HCT116 (cell line): ENCODE data around the gene USP30. TPM values are rescaled to one million over a fixed set of nuclear protein-coding genes. Genes with fewer than 3 reads are reported as not detected.
A peak's percentile ranks its signal among the peaks of the same experiment; 100 is the strongest.

Experiments
- ATAC-seq: fragments of 200-7000 bp; cut with Tn5 transposase; 2 replicates; pipeline ENCODE4 v1.9.1; 2020; ENCODE audit warnings: mild to moderate bottlenecking, moderate library complexity
- BruUV-seq: library from RNA; stranded (reverse); fragments of 400-500 nt; replicated peaks from 2 replicates; lab custom pipeline; 2021; lab: Mats Ljungman, UMichigan
- CTCF ChIA-PET: fragments of 300-600 bp; sonication (Branson Sonifier 250); formaldehyde crosslinking; loops from one replicate; lab custom pipeline; 2021; ENCODE audit warnings: antibody characterized with exemption; lab: Charles Lee
- POLR2A ChIA-PET: fragments of 300-600, 350-600 bp; sonication (Branson Sonifier 250); formaldehyde crosslinking; loops from one replicate; lab custom pipeline; 2021; ENCODE audit warnings: antibody characterized with exemption; lab: Charles Lee
- RAD21 ChIA-PET, 2 experiments: fragments of 300-600 bp; sonication (Branson Sonifier 250); formaldehyde crosslinking; loops; one replicate each; lab custom pipeline; 2023; ENCODE audit warnings: low total read pairs in 2 of 2; ENCODE audit not compliant: uncharacterized antibody in 2 of 2, unreplicated experiment in 2 of 2, low non-redundant PET in 1 of 2; lab: Charles Lee
- DNase-seq: peaks from one replicate; pipeline ENCODE4 v3.0.0-alpha.2; 2010; ENCODE audit warnings: low read depth, low spot score
- H2AFZ ChIP-seq: fragments of 200-600 bp; shearing (Covaris generic), sonication (generic); 2 replicates; pipeline ENCODE4 v1.6.1; 2017; ENCODE audit warnings: low read depth, mixed run types, mixed read lengths, antibody characterized with exemption, low read length; ENCODE audit not compliant: poor library complexity, severe bottlenecking
- H3K27ac ChIP-seq: 2 replicates; pipeline ENCODE4 v1.5.1; 2012; ENCODE audit warnings: low read depth, low read length
- H3K27me3 ChIP-seq: fragments of 200-600 bp; sonication (generic); 2 replicates; pipeline ENCODE4 v1.6.1; 2016; ENCODE audit warnings: mixed run types, low read length, mixed read lengths; ENCODE audit not compliant: insufficient read depth
- H3K36me3 ChIP-seq, 2 experiments: fragments of 200-500 bp in 1 of 2; fragments of 200-600 bp in 1 of 2; sonication (Bioruptor generic) in 1 of 2; sonication (generic) in 1 of 2; 2 replicates each; pipeline versions ENCODE4 v1.5.1 to v1.6.1; 2014 to 2016; ENCODE audit warnings: low read length in 2 of 2, inconsistent platforms in 1 of 2, mixed read lengths in 1 of 2, mixed run types in 1 of 2; ENCODE audit not compliant: insufficient read depth in 2 of 2, control insufficient read depth in 1 of 2
- H3K4me1 ChIP-seq, 2 experiments: fragments of 200-600 bp in 1 of 2; sonication (generic) in 1 of 2; 2 replicates each; pipeline versions ENCODE4 v1.5.1 to v1.6.1; 2012 to 2017; ENCODE audit warnings: low read length in 2 of 2, inconsistent platforms in 1 of 2, mild to moderate bottlenecking in 1 of 2, mixed read lengths in 1 of 2, mixed run types in 1 of 2, moderate library complexity in 1 of 2; ENCODE audit not compliant: insufficient read depth in 2 of 2, control insufficient read depth in 1 of 2
- H3K4me2 ChIP-seq: fragments of 200-600 bp; sonication (generic); 2 replicates; pipeline ENCODE4 v1.6.1; 2017; ENCODE audit warnings: mixed run types, low read length, mixed read lengths
- H3K4me3 ChIP-seq, 2 experiments: fragments of 200-600 bp in 1 of 2; sonication (generic) in 1 of 2; replicated peaks in 1 of 2; 2 replicates each; pipeline ENCODE4 v1.5.1; 2011 to 2016; ENCODE audit warnings: low read length in 2 of 2, control low read depth in 1 of 2, low read depth in 1 of 2, mild to moderate bottlenecking in 1 of 2, mixed read lengths in 1 of 2, mixed run types in 1 of 2
- H3K79me2 ChIP-seq: fragments of 200-600 bp; sonication (generic); 2 replicates; pipeline ENCODE4 v1.6.1; 2017; ENCODE audit warnings: mild to moderate bottlenecking, mixed run types, low read length, moderate library complexity, mixed read lengths; ENCODE audit not compliant: insufficient read depth
- H3K9ac ChIP-seq: fragments of 200-600 bp; sonication (generic); 2 replicates; pipeline ENCODE4 v1.6.1; 2016; ENCODE audit warnings: low read length, mixed read lengths
- H3K9me2 ChIP-seq: fragments of 200-600 bp; sonication (generic), shearing (Covaris generic); 2 replicates; pipeline ENCODE4 v1.6.1; 2017; ENCODE audit warnings: mixed run types, mild to moderate bottlenecking, moderate library complexity; ENCODE audit not compliant: insufficient read depth
- H3K9me3 ChIP-seq, 2 experiments: fragments of 200-500 bp in 1 of 2; fragments of 200-600 bp in 1 of 2; sonication (Bioruptor generic) in 1 of 2; sonication (generic) in 1 of 2; 2 replicates each; pipeline ENCODE4 v1.6.1; 2014 to 2017; ENCODE audit warnings: low read length in 2 of 2, mixed read lengths in 2 of 2, inconsistent platforms in 1 of 2, low read depth in 1 of 2, mild to moderate bottlenecking in 1 of 2, mixed run types in 1 of 2, moderate library complexity in 1 of 2; ENCODE audit not compliant: control insufficient read depth in 1 of 2, insufficient read depth in 1 of 2
- H4K20me1 ChIP-seq: fragments of 200-600 bp; sonication (generic), shearing (Covaris generic); 2 replicates; pipeline ENCODE4 v1.6.1; 2017; ENCODE audit warnings: mixed run types, mild to moderate bottlenecking, moderate library complexity; ENCODE audit not compliant: insufficient read depth
- ATF3 ChIP-seq: IDR thresholded peaks from 2 replicates; pipeline ENCODE4 v1.6.1; 2012
- CBX3 ChIP-seq: IDR thresholded peaks from 2 replicates; pipeline ENCODE4 v1.6.1; 2012; ENCODE audit warnings: low read depth
- EGR1 ChIP-seq: IDR thresholded peaks from 2 replicates; pipeline ENCODE4 v1.6.1; 2012; ENCODE audit warnings: low read depth
- EZH2phosphoT487 ChIP-seq: fragments of 200-600 bp; IDR thresholded peaks from 2 replicates; pipeline ENCODE4 v1.6.1; 2018; ENCODE audit warnings: antibody characterized with exemption, borderline replicate concordance
- POLR2A ChIP-seq: IDR thresholded peaks from 2 replicates; pipeline ENCODE4 v1.7.0; 2011; ENCODE audit warnings: borderline replicate concordance; ENCODE audit not compliant: insufficient read depth, insufficient read length; ENCODE audit errors: extremely low read depth
- SIN3A ChIP-seq: IDR thresholded peaks from 2 replicates; pipeline ENCODE4 v1.6.1; 2012; ENCODE audit warnings: low read depth
- SP1 ChIP-seq: IDR thresholded peaks from 2 replicates; pipeline ENCODE4 v1.6.1; 2012; ENCODE audit warnings: low read depth
- SRF ChIP-seq: IDR thresholded peaks from 2 replicates; pipeline ENCODE4 v1.6.1; 2012; ENCODE audit warnings: low read depth
- TCF7L2 ChIP-seq: IDR thresholded peaks from 2 replicates; pipeline ENCODE4 v1.7.0; 2011; ENCODE audit warnings: borderline replicate concordance, inconsistent platforms; ENCODE audit not compliant: insufficient read depth, insufficient read length; ENCODE audit errors: extremely low read depth
- YY1 ChIP-seq: IDR thresholded peaks from 2 replicates; pipeline ENCODE4 v1.6.1; 2011; ENCODE audit warnings: low read length, low read depth, moderate library complexity, mild to moderate bottlenecking; ENCODE audit not compliant: insufficient replicate concordance; ENCODE audit errors: extremely low read depth
- ZBTB33 ChIP-seq: IDR thresholded peaks from 2 replicates; pipeline ENCODE4 v1.6.1; 2011; ENCODE audit warnings: mild to moderate bottlenecking, low read length, moderate library complexity; ENCODE audit not compliant: insufficient replicate concordance; ENCODE audit errors: extremely low read depth
- ZFX ChIP-seq: fragments of 450-650 bp; IDR thresholded peaks from 2 replicates; pipeline ENCODE4 v1.6.1; 2017
- ZNF274 ChIP-seq: fragments of 200-500 bp; sonication (Bioruptor generic); IDR thresholded peaks from 2 replicates; pipeline ENCODE4 v1.6.1; 2014; ENCODE audit warnings: mild to moderate bottlenecking, low read depth, low read length, inconsistent platforms
- intact Hi-C: fragments of 100-400 bp; cut with micrococcal nuclease; formaldehyde crosslinking; loops from 2 replicates; pipeline ENCODE4 v1.10.0; 2022
- total RNA-seq: library from RNA; stranded (reverse); gene quantifications from one replicate; pipeline ENCODE4 v1.2.1, GENCODE V29; 2021; ENCODE audit not compliant: unreplicated experiment

USP30 gene
- total RNA-seq, 1 experiment from 2014 or later: 9.2 TPM

DNA sequence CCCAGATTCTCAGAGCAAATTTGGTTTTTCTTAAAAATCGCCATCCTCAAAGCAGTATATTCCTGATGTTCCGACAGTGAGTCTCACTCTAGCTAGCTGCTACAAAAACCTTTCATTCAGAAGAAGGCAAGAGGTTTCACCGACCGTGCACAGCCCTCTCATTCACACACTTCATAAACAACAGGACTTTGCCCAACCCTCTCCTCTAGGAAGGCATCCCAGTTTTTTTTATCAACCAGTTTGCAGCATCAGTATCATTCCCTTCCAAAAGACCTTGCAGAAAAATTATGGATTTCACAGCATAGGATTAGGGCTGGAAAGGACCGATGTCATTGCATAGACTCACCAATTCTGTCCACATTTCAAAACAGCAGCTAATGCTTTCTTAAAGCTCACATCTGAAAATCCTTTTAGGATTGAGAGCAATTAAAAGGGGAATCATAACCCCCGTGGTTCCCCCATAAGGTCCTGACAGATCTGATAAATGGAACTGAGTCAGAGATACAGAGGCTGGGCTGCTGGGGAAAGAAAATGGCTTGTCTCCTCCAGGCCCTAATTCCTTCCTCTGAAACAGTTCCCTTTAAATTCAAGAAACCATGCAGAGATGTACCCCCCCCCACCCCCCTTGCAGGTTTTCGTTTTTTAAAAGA is 32.1 kb upstream of the USP30 start:
- H3K27me3 ChIP-seq: peaks cover 22% of the 10 kb centered on the region
- BruUV-seq: no TSS peak
- no peak for ATAC-seq
- ChIA-PET CTCF (no interaction called here), RAD21 (no interaction called here), POLR2A (no interaction called here)
- no peak for TF ChIP-seq ZFX
- no peak for TF ChIP-seq TCF7L2
- no peak for TF ChIP-seq ZBTB33
- TF ChIP-seq YY1: no peak
- TF ChIP-seq SIN3A: no peak
- TF ChIP-seq ATF3: no peak
- no peak for TF ChIP-seq CBX3
- no peak for TF ChIP-seq POLR2A
- no peak for TF ChIP-seq EZH2phosphoT487
- TF ChIP-seq SRF: no peak
- TF ChIP-seq EGR1: no peak
- TF ChIP-seq SP1: no peak
- TF ChIP-seq ZNF274: no peak
- H3K36me3 ChIP-seq: no peaks in the 10 kb centered on the region
- intact Hi-C loops: no loop called here
- H3K4me3 ChIP-seq: no peak overlapping the region
- peak overlapping the region; percentile 49; the same call in 1 of the 2 replicates for H3K4me2 ChIP-seq
- DNase-seq: no peak
- H3K27ac ChIP-seq: no peak overlapping the region
- no peak overlapping the region for H3K9ac ChIP-seq
- H3K9me3 ChIP-seq: no peaks in the 10 kb centered on the region
- no peaks in the 10 kb centered on the region for H3K9me2 ChIP-seq
- H4K20me1 ChIP-seq: no peaks in the 10 kb centered on the region
- H3K79me2 ChIP-seq: no peaks in the 10 kb centered on the region
- no peak overlapping the region for H2AFZ ChIP-seq
- peaks cover 0 to 4% of the 10 kb centered on the region in 2 experiments; a peak in 1 of 4 replicates for H3K4me1 ChIP-seq
